ENCODE measurements around the gene DCAF17. TPM values are rescaled to one million over a fixed set of nuclear protein-coding genes. Genes with fewer than 3 reads are reported as not detected.

DCAF17 gene
- total RNA-seq, 1 donor from 2014 or later, result 16.2 TPM

DNA sequence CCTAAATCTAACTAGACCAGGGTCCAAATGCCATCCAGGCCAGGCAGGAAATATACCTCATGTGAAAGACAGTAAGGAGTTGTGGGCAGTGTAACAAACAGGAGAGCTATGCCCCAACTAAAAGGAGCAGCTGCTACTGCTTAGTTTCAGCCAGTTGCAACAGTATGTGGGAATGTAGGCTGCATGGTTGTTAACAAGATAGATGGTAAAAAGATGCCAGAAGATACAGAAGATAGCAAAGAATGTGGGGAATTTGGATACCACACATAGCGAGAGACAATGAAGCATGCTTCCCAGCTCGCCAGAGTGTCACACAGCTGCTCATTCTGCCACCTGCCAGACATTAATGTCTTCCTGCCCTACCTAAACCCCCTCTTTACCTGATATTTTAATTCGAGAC is 48.9 kb downstream of the DCAF17 start:
- Mint-ChIP-seq H3K4me1 (ENCODE audit: unreplicated experiment) (no peaks in the 10 kb centered on the region), H3K27ac (ENCODE audit: unreplicated experiment) (no peak overlapping the region), H3K4me3 (ENCODE audit: unreplicated experiment) (no peak overlapping the region), H3K9me3 (ENCODE audit: unreplicated experiment) (no peaks in the 10 kb centered on the region), H3K36me3 (ENCODE audit: low read depth, unreplicated experiment) (no peaks in the 10 kb centered on the region), H3K27me3 (ENCODE audit: unreplicated experiment) (no peaks in the 10 kb centered on the region)
- no peak for TF ChIP-seq CTCF (IDR thresholded peaks at IDR 0.05; ENCODE audit: unreplicated experiment)
- no peak for DNase-seq (ENCODE audit: low spot score)

- TF ChIP-seq CTCF (IDR thresholded peaks at IDR 0.05; ENCODE audit: unreplicated experiment), result no peak
- no peak overlapping the region for H3K27ac Mint-ChIP-seq (ENCODE audit: unreplicated experiment)
- H3K27me3 Mint-ChIP-seq (ENCODE audit: unreplicated experiment), result no peaks in the 10 kb centered on the region
- DNase-seq (ENCODE audit: low spot score), result no peak
- H3K36me3 Mint-ChIP-seq (ENCODE audit: low read depth, unreplicated experiment), result no peaks in the 10 kb centered on the region
- no peaks in the 10 kb centered on the region for H3K4me1 Mint-ChIP-seq (ENCODE audit: unreplicated experiment)
- no peaks in the 10 kb centered on the region for H3K9me3 Mint-ChIP-seq (ENCODE audit: unreplicated experiment)
- H3K4me3 Mint-ChIP-seq (ENCODE audit: unreplicated experiment), result no peak overlapping the region
Observed at GRCh38 chr2:171483793-171484192, 49.8 kb downstream of the DCAF17 start.

DNA sequence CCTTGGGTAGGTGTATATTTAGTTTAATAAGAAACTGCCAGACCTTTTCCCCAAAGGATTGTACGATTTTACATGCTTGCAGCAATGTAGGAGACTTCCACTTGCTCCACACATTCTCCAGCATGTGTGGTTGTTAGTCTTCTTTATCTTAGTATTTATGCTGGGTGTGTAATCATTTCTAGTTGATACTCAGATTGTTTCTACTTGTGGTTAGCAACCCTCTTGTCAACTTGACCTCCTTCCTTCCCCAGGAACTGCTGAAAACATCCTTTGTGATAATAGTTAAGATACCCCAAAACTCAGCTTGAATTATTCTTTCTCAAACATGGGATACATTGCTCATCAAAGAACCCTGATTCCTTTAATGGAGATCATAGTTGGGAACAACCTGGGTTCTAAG is 51.1 kb downstream of the DCAF17 start:
- peaks cover 1% of the 10 kb centered on the region for H3K27me3 Mint-ChIP-seq (ENCODE audit: unreplicated experiment)
- no peaks in the 10 kb centered on the region for H3K4me1 Mint-ChIP-seq (ENCODE audit: unreplicated experiment)
- no peak overlapping the region for H3K4me3 Mint-ChIP-seq (ENCODE audit: unreplicated experiment)
- no peaks in the 10 kb centered on the region for H3K36me3 Mint-ChIP-seq (ENCODE audit: low read depth, unreplicated experiment)
- no peaks in the 10 kb centered on the region for H3K9me3 Mint-ChIP-seq (ENCODE audit: unreplicated experiment)
- TF ChIP-seq CTCF (IDR thresholded peaks at IDR 0.05; ENCODE audit: unreplicated experiment), result no peak
- no peak overlapping the region for H3K27ac Mint-ChIP-seq (ENCODE audit: unreplicated experiment)
- DNase-seq (ENCODE audit: low spot score), result no peak

GRCh38 chr2:171487201-171487600 is 53.2 kb downstream of the DCAF17 start:
- Mint-ChIP-seq H3K4me3 (ENCODE audit: unreplicated experiment) (no peak overlapping the region), H3K27ac (ENCODE audit: unreplicated experiment) (no peak overlapping the region), H3K4me1 (ENCODE audit: unreplicated experiment) (peaks cover 10% of the 10 kb centered on the region), H3K36me3 (ENCODE audit: low read depth, unreplicated experiment) (no peaks in the 10 kb centered on the region), H3K9me3 (ENCODE audit: unreplicated experiment) (no peaks in the 10 kb centered on the region), H3K27me3 (ENCODE audit: unreplicated experiment) (peaks cover 1% of the 10 kb centered on the region)
- TF ChIP-seq CTCF (IDR thresholded peaks at IDR 0.05; ENCODE audit: unreplicated experiment), result no peak
- no peak for DNase-seq (ENCODE audit: low spot score)

GRCh38 chr2:171487803-171488259 is 53.8 kb downstream of the DCAF17 start:
- no peaks in the 10 kb centered on the region for H3K36me3 Mint-ChIP-seq (ENCODE audit: low read depth, unreplicated experiment)
- H3K27ac Mint-ChIP-seq (ENCODE audit: unreplicated experiment), result no peak overlapping the region
- no peak for TF ChIP-seq CTCF (IDR thresholded peaks at IDR 0.05; ENCODE audit: unreplicated experiment)
- DNase-seq (ENCODE audit: low spot score), result no peak
- H3K4me3 Mint-ChIP-seq (ENCODE audit: unreplicated experiment), result no peak overlapping the region
- peaks cover 1% of the 10 kb centered on the region for H3K27me3 Mint-ChIP-seq (ENCODE audit: unreplicated experiment)
- no peaks in the 10 kb centered on the region for H3K9me3 Mint-ChIP-seq (ENCODE audit: unreplicated experiment)
- peaks cover 10% of the 10 kb centered on the region for H3K4me1 Mint-ChIP-seq (ENCODE audit: unreplicated experiment)

Data from endothelial cell (in vitro differentiated cells).